GM23338 (cell line): ENCODE measurements around the gene GJC1. TPM values are rescaled to one million over a fixed set of nuclear protein-coding genes. Genes with fewer than 3 reads are reported as not detected.

Experiments used
- ATAC-seq: fragments of 200-7000 bp; cut with Tn5 transposase; 3 replicates; pipeline ENCODE4 v1.9.1; 2020
- DNase-seq: peaks from one replicate; pipeline ENCODE4 v3.0.0-alpha.2; 2015; ENCODE audit warnings: low spot score
- H2AFZ ChIP-seq: fragments of 200-600 bp; sonication (generic); 2 replicates; pipeline ENCODE4 v1.8.0; 2016; ENCODE audit warnings: antibody characterized with exemption, mild to moderate bottlenecking, moderate library complexity
- H3F3A ChIP-seq: fragments of 200-600 bp; sonication (generic); replicated peaks from 2 replicates; pipeline ENCODE4 v1.8.0; 2017; ENCODE audit warnings: antibody characterized with exemption, mixed run types, low read depth
- H3K27ac ChIP-seq: fragments of 200-600 bp; sonication (generic); 2 replicates; pipeline ENCODE4 v1.6.1; 2016; ENCODE audit warnings: low read depth
- H3K27me3 ChIP-seq: fragments of 200-600 bp; sonication (generic); 2 replicates; pipeline ENCODE4 v1.8.0; 2016; ENCODE audit warnings: mild to moderate bottlenecking, mixed run types, moderate library complexity; ENCODE audit not compliant: insufficient read depth
- H3K36me3 ChIP-seq: fragments of 200-600 bp; sonication (generic); 2 replicates; pipeline ENCODE4 v1.8.0; 2016; ENCODE audit warnings: mild to moderate bottlenecking; ENCODE audit not compliant: insufficient read depth
- H3K4me1 ChIP-seq: fragments of 200-600 bp; sonication (generic); 2 replicates; pipeline ENCODE4 v1.8.0; 2016; ENCODE audit warnings: mild to moderate bottlenecking, moderate library complexity; ENCODE audit not compliant: insufficient read depth
- H3K4me2 ChIP-seq: fragments of 200-600 bp; sonication (generic); 2 replicates; pipeline ENCODE4 v1.7.1; 2017; ENCODE audit warnings: mixed run types
- H3K4me3 ChIP-seq: fragments of 200-600 bp; sonication (generic); 2 replicates; pipeline ENCODE4 v1.6.1; 2016; ENCODE audit warnings: mixed run types
- H3K79me2 ChIP-seq: fragments of 200-600 bp; sonication (generic); replicated peaks from 2 replicates; pipeline ENCODE4 v1.8.0; 2017; ENCODE audit warnings: mild to moderate bottlenecking; ENCODE audit not compliant: insufficient read depth
- H3K9me2 ChIP-seq: fragments of 200-600 bp; sonication (generic); 2 replicates; pipeline ENCODE4 v1.8.0; 2017; ENCODE audit not compliant: insufficient read depth
- H4K20me1 ChIP-seq: fragments of 200-600 bp; sonication (generic); replicated peaks from 2 replicates; pipeline ENCODE4 v1.8.0; 2017; ENCODE audit warnings: mild to moderate bottlenecking; ENCODE audit not compliant: insufficient read depth
- H3K27ac Mint-ChIP-seq: 2 replicates; pipeline ENCODE4 v1.8.0; 2020; ENCODE audit warnings: inconsistent platforms, mild to moderate bottlenecking, moderate library complexity, mixed read lengths
- H3K27me3 Mint-ChIP-seq: 3 replicates; pipeline ENCODE4 v1.8.0; 2022; ENCODE audit warnings: low read depth, mild to moderate bottlenecking, moderate library complexity, mixed read lengths, inconsistent platforms; ENCODE audit not compliant: insufficient read depth, poor library complexity
- H3K36me3 Mint-ChIP-seq: 3 replicates; pipeline ENCODE4 v1.8.0; 2021; ENCODE audit warnings: low read depth, mild to moderate bottlenecking, inconsistent platforms, moderate library complexity, mixed read lengths
- H3K4me1 Mint-ChIP-seq: 3 replicates; pipeline ENCODE4 v1.8.0; 2020; ENCODE audit warnings: mild to moderate bottlenecking, inconsistent platforms, mixed read lengths
- H3K4me3 Mint-ChIP-seq: 3 replicates; pipeline ENCODE4 v1.8.0; 2021; ENCODE audit warnings: moderate library complexity, mild to moderate bottlenecking, inconsistent platforms, mixed read lengths
- H3K9me3 Mint-ChIP-seq: 3 replicates; pipeline ENCODE4 v1.8.0; 2020; ENCODE audit warnings: moderate library complexity, mild to moderate bottlenecking, inconsistent platforms, mixed read lengths
- CREB1 ChIP-seq: fragments of 250-450 bp; sonication (Bioruptor Pico); IDR thresholded peaks from 2 replicates; pipeline ENCODE4 v1.5.0; 2020; ENCODE audit warnings: low read depth, mild to moderate bottlenecking, moderate library complexity
- EZH2 ChIP-seq: fragments of 200-600 bp; sonication (generic); IDR thresholded peaks from one replicate; pipeline ENCODE4 v1.8.0; 2017; ENCODE audit warnings: antibody characterized with exemption, mild to moderate bottlenecking, low read depth; ENCODE audit not compliant: unreplicated experiment
- NANOG ChIP-seq: IDR thresholded peaks from 2 replicates; pipeline ENCODE4 v1.6.1; 2016; ENCODE audit warnings: antibody characterized with exemption, borderline replicate concordance
- POLR2AphosphoS5 ChIP-seq: IDR thresholded peaks from 2 replicates; pipeline ENCODE4 v1.6.1; 2016; ENCODE audit warnings: antibody characterized with exemption, low read depth
- ZNF114 ChIP-seq: fragments of 250-450 bp; sonication (Bioruptor Pico); IDR thresholded peaks from 2 replicates; pipeline ENCODE4 v1.5.0; 2020; ENCODE audit warnings: mild to moderate bottlenecking, moderate library complexity
- ZNF331 ChIP-seq: fragments of 250-450 bp; sonication (Bioruptor Pico); IDR thresholded peaks from 2 replicates; pipeline ENCODE4 v1.5.0; 2020; ENCODE audit warnings: low read depth, mild to moderate bottlenecking, moderate library complexity
- polyA plus RNA-seq: library from polyadenylated mRNA; unstranded; fragments of >200 nt; fragmentation: Nextera tagmentation; extraction: Ambion mirVana; gene quantifications from 2 replicates; pipeline ENCODE4 v1.2.1, GENCODE V29; 2016
- total RNA-seq: library from RNA; depleted of rRNA; stranded (reverse); fragments of >200 nt; shearing (Covaris generic); gene quantifications from 2 replicates; pipeline ENCODE4 v1.2.3, GENCODE V29; 2014
- TF ChIP-seq, protein P1 (sequence below): IDR thresholded peaks from one replicate; pipeline ENCODE4 v1.6.1; 2018; ENCODE audit warnings: antibody characterized with exemption; ENCODE audit not compliant: unreplicated experiment
- TF ChIP-seq, protein P2 (sequence below): IDR thresholded peaks from 2 replicates; pipeline ENCODE4 v1.6.1; 2016; ENCODE audit warnings: antibody characterized with exemption

Gene GJC1
- total and polyA plus RNA-seq, 2 experiments from 2014 or later, result 34.7 to 99.2 TPM

DNA sequence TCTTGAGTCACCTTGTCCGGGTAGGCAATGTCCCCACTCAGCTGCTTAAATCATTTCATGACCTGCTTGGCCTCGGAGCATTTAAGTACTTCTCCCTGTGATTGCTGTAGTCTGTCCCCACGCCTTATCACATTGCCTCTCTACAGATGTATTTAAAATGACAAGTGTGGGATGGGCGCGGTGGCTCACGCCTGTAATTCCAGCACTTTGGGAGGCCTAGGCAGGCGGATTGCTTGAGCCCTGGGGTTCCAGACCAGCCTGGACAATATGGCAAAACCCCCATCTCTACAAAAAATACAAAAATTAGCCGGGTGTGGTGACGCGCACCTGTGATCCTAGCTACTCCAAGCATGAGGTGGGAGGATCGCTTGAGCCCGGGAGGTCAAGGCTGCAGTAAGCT lies 1.3 kb upstream of the GJC1 start (continued):
- TF ChIP-seq, protein P1, sequence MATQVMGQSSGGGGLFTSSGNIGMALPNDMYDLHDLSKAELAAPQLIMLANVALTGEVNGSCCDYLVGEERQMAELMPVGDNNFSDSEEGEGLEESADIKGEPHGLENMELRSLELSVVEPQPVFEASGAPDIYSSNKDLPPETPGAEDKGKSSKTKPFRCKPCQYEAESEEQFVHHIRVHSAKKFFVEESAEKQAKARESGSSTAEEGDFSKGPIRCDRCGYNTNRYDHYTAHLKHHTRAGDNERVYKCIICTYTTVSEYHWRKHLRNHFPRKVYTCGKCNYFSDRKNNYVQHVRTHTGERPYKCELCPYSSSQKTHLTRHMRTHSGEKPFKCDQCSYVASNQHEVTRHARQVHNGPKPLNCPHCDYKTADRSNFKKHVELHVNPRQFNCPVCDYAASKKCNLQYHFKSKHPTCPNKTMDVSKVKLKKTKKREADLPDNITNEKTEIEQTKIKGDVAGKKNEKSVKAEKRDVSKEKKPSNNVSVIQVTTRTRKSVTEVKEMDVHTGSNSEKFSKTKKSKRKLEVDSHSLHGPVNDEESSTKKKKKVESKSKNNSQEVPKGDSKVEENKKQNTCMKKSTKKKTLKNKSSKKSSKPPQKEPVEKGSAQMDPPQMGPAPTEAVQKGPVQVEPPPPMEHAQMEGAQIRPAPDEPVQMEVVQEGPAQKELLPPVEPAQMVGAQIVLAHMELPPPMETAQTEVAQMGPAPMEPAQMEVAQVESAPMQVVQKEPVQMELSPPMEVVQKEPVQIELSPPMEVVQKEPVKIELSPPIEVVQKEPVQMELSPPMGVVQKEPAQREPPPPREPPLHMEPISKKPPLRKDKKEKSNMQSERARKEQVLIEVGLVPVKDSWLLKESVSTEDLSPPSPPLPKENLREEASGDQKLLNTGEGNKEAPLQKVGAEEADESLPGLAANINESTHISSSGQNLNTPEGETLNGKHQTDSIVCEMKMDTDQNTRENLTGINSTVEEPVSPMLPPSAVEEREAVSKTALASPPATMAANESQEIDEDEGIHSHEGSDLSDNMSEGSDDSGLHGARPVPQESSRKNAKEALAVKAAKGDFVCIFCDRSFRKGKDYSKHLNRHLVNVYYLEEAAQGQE, result no peak
- TF ChIP-seq, protein P2, sequence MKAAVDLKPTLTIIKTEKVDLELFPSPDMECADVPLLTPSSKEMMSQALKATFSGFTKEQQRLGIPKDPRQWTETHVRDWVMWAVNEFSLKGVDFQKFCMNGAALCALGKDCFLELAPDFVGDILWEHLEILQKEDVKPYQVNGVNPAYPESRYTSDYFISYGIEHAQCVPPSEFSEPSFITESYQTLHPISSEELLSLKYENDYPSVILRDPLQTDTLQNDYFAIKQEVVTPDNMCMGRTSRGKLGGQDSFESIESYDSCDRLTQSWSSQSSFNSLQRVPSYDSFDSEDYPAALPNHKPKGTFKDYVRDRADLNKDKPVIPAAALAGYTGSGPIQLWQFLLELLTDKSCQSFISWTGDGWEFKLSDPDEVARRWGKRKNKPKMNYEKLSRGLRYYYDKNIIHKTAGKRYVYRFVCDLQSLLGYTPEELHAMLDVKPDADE, result no peak
- TF ChIP-seq ZNF331, result no peak
- TF ChIP-seq EZH2, result no peak

DNA sequence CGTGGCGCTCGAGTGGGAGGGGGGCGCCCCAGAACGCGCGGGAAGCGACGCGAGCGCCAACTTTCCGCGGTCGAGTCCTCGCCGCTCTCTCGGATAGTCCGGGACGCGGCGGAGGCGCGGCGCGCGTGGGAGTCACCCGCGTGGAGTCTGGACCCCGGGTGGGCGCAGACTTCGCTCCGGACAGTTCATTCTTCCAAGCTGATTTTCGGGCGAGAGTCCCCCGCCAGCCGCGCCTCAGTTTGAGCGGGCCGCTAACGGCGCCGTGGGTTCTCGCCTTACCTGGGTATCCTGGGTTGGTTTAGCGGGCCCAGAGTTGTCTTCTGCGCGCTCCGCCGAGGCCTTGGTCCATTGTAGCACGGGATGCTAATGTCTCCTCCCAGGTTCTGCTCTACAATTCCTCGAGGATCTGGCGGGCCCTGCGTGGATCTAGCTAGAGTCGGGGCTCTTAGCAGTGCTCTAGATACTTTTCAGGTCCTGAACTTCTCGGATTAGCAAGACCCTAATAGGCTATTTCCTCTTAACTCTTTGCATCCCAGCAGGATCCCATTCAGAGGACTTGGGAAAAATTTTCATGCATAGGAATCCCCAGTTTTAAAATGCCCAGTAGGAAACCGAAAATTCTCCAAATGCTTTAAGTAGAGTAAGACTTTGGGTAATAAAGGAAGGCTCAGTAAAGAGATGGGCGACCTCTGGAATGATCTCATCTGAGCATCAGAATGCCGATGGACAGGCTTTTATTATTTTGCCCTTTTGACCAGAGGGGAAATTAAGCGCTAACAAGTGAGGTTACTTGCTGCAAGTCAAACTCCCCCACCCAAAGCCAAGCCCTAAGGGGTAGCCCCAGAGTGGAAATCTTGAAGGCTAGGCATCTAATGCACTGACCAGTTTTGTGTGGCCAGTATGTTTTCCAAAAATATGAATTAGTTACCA lies 537 bp upstream of the GJC1 start:
- TF ChIP-seq, protein P2, result peak; percentile 58; the same call in 1 of the 2 replicates
- TF ChIP-seq NANOG, result peak; percentile 92
- TF ChIP-seq POLR2AphosphoS5, result 0 out of 2 replicates have a peak, but pooled peaks have one; percentile 57
- TF ChIP-seq ZNF114 (CRISPR knock-in tag), result no peak
- TF ChIP-seq, protein P1, result no peak
- TF ChIP-seq CREB1 (CRISPR knock-in tag), result no peak
- no peak for TF ChIP-seq ZNF331
- Histone ChIP-seq H3K9me2 (no peaks in the 10 kb centered on the region), H3K4me3 (peak overlapping the region; percentile 75), H3K36me3 (no peaks in the 10 kb centered on the region), H3K27ac (peak overlapping the region; percentile 91), H3K4me1 (peaks cover 36% of the 10 kb centered on the region), H3F3A (peaks cover 6% of the 10 kb centered on the region; the same call in 1 of the 2 replicates), H3K4me2 (peak overlapping the region; percentile 69), H4K20me1 (peaks cover 31% of the 10 kb centered on the region), H3K79me2 (peaks cover 38% of the 10 kb centered on the region), H2AFZ (no peak overlapping the region), H3K27me3 (no peaks in the 10 kb centered on the region)
- Mint-ChIP-seq H3K4me3 (peak overlapping the region; percentile 94), H3K4me1 (peaks cover 28% of the 10 kb centered on the region), H3K27ac (peak overlapping the region; percentile 96), H3K9me3 (peaks cover 2% of the 10 kb centered on the region; the same call in 1 of the 3 replicates), H3K27me3 (peaks cover 20% of the 10 kb centered on the region), H3K36me3 (peaks cover 11% of the 10 kb centered on the region; the same call in 2 of the 3 replicates)
- DNase-seq (peak; percentile 92), ATAC-seq (peak; percentile 46)
